Thyroid gland (tissue), 4 donors: ENCODE data around the gene IRF9. TPM values are rescaled to one million over a fixed set of nuclear protein-coding genes. Genes with fewer than 3 reads are reported as not detected.
A peak's percentile ranks its signal among the peaks of the same experiment; 100 is the strongest.

ENCODE experiments used
- DNase-seq, 2 donors: peaks; one replicate each; pipeline ENCODE4 v3.0.0-alpha.2; 2019
- H3K27ac ChIP-seq, 3 donors: fragments of 200-600 bp; sonication (generic); 1 replicate in 2 of 3; 2 replicates in 1 of 3; pipeline ENCODE4 v1.5.1; 2016 to 2019; ENCODE audit warnings: mild to moderate bottlenecking in 1 of 3, moderate library complexity in 1 of 3
- H3K27me3 ChIP-seq: fragments of 200-600 bp; sonication (generic); one replicate; pipeline ENCODE4 v1.5.1; 2019
- H3K36me3 ChIP-seq, 2 donors: fragments of 200-600 bp; sonication (generic); one replicate each; pipeline ENCODE4 v1.5.1; 2016 to 2019
- H3K4me1 ChIP-seq, 2 donors: fragments of 200-600 bp; sonication (generic); one replicate each; pipeline ENCODE4 v1.5.1; 2017 to 2019
- H3K4me3 ChIP-seq, 3 donors: fragments of 200-600 bp; sonication (generic); replicated peaks in 1 of 3; 1 replicate in 2 of 3; 2 replicates in 1 of 3; pipeline ENCODE4 v1.5.1; 2016; ENCODE audit warnings: mild to moderate bottlenecking in 1 of 3
- H3K9me3 ChIP-seq: fragments of 200-600 bp; sonication (generic); one replicate; pipeline ENCODE4 v1.5.1; 2017
- CTCF ChIP-seq, 6 experiments: fragments of 200-600 bp in 3 of 6; fragments of 450-650 bp in 3 of 6; sonication (generic) in 3 of 6; IDR thresholded peaks; one replicate each; pipeline ENCODE4 v1.5.1; 2016 to 2019; ENCODE audit warnings: antibody characterized with exemption in 6 of 6, mild to moderate bottlenecking in 2 of 6, inconsistent platforms in 1 of 6, moderate library complexity in 1 of 6
- POLR2A ChIP-seq, 2 donors: fragments of 450-650 bp; IDR thresholded peaks; one replicate each; pipeline ENCODE4 v1.6.1; 2017; ENCODE audit warnings: antibody characterized with exemption in 2 of 2, mild to moderate bottlenecking in 2 of 2, moderate library complexity in 1 of 2
- WGBS, 2 donors: methylation state at CpG; one replicate each; pipeline ENCODE4 v1.1.5; 2017; 5-methylcytosine and 5-hydroxymethylcytosine counted together
- intact Hi-C: fragments of 100-400 bp; cut with DNase I; formaldehyde crosslinking; loops from one replicate; pipeline ENCODE4 v1.15.1; 2023
- total RNA-seq, 4 donors: library from RNA; depleted of rRNA; stranded (reverse); fragments of >200 nt; gene quantifications; one replicate each; pipeline ENCODE4 v1.2.3, GENCODE V29; 2016

The IRF9 gene
- total RNA-seq, 4 donors from 2014 or later, result 55.1 to 92.3 (median 70.0) TPM

GRCh38 chr14:24145690-24146452 is 15.2 kb upstream of the IRF9 start:
- 20 to 23% methylated on average over 9 of the region's 9 CpGs for WGBS, 2 donors
- intact Hi-C loops, result no loop called here
- TF ChIP-seq CTCF (IDR thresholded peaks at IDR 0.05) (no peak), POLR2A (IDR thresholded peaks at IDR 0.05) (no peak)
- Histone ChIP-seq H3K27me3 (no peaks in the 10 kb centered on the region), H3K4me3 (peak overlapping the region; percentile 28 to 83 (median 58)), H3K27ac (peak overlapping the region; percentile 37 to 75 (median 70)), H3K4me1 (peaks cover 22 to 23% of the 10 kb centered on the region in 2 donors), H3K9me3 (no peaks in the 10 kb centered on the region), H3K36me3 (peaks cover 10 to 11% of the 10 kb centered on the region in 2 donors)
- DNase-seq, result no peak

- Histone ChIP-seq H3K4me1 (peaks cover 22 to 23% of the 10 kb centered on the region in 2 donors), H3K27me3 (no peaks in the 10 kb centered on the region), H3K36me3 (peaks cover 16 to 18% of the 10 kb centered on the region in 2 donors), H3K9me3 (no peaks in the 10 kb centered on the region), H3K4me3 (peak within 1 kb of the TSS; percentile 58 to 83 (median 83)), H3K27ac (peak within 1 kb of the TSS; percentile 37 to 75 (median 70))
- peak; percentile 99 for DNase-seq
- WGBS, 2 donors, result 0 to 1% methylated on average over 17 to 25 of the region's 25 CpGs
- intact Hi-C loops, result no loop called here
- peak in 1 of 2 donors; percentile 58 for TF ChIP-seq POLR2A (IDR thresholded peaks at IDR 0.05)
- TF ChIP-seq CTCF (IDR thresholded peaks at IDR 0.05), result no peak
Measured at GRCh38 chr14:24146453-24146977, 14.6 kb upstream of the IRF9 start, which contains the start of gene PSME2. TSS of gene PSME2 (minus strand) at chr14:24146610. CDS start at chr14:24146581, 29 bp downstream.

- peak; percentile 99 for DNase-seq
- TF ChIP-seq CTCF (IDR thresholded peaks at IDR 0.05), result no peak
- peak in 1 of 2 donors; percentile 59 for TF ChIP-seq POLR2A (IDR thresholded peaks at IDR 0.05)
- H3K27ac ChIP-seq, result peak within 1 kb of the TSS; percentile 37 to 75 (median 70)
- intact Hi-C loops, result no loop called here
- peaks cover 19% of the 10 kb centered on the region in 2 donors for H3K4me1 ChIP-seq
- H3K9me3 ChIP-seq, result no peaks in the 10 kb centered on the region
- peak within 1 kb of the TSS; percentile 58 to 83 (median 83) for H3K4me3 ChIP-seq
- peaks cover 22 to 23% of the 10 kb centered on the region in 2 donors for H3K36me3 ChIP-seq
- 0 to 1% methylated on average over 19 to 32 of the region's 57 CpGs for WGBS, 2 donors
- H3K27me3 ChIP-seq, result no peaks in the 10 kb centered on the region
Measured at GRCh38 chr14:24146978-24147760, 13.9 kb upstream of the IRF9 start, which contains the start of gene RNF31. TSS of gene RNF31 (plus strand) at chr14:24147498. CDS start at chr14:24147699, 201 bp downstream.

- Histone ChIP-seq H3K9me3 (no peaks in the 10 kb centered on the region), H3K36me3 (peaks cover 26% of the 10 kb centered on the region in 2 donors), H3K4me3 (peak overlapping the region; percentile 38 to 83 (median 83)), H3K4me1 (peaks cover 17 to 18% of the 10 kb centered on the region in 2 donors), H3K27ac (peak overlapping the region in 2 of 3 donors; percentile 16 to 75), H3K27me3 (no peaks in the 10 kb centered on the region)
- 1 to 15% methylated on average over 15 of the region's 29 CpGs for WGBS, 2 donors
- TF ChIP-seq POLR2A (IDR thresholded peaks at IDR 0.05), result no peak
- TF ChIP-seq CTCF (IDR thresholded peaks at IDR 0.05), result no peak
- DNase-seq, result no peak
- intact Hi-C loops, result no loop called here
Measured at GRCh38 chr14:24147761-24148428, 13.2 kb upstream of the IRF9 start.
